GM10248 (cell line): Measurements from ENCODE around the gene CBFA2T3.
"Not testable (repeated sequence)": the region's sequence is repeated elsewhere in the genome, so short reads cannot be mapped to it uniquely, and the experiment has no call there.

Source experiments
- CTCF ChIA-PET: fragments of 300-600 bp; sonication (Branson Sonifier 250); formaldehyde crosslinking; extraction: SDS; loops from one replicate; lab custom pipeline; 2021; ENCODE audit warnings: antibody characterized with exemption; lab: Yijun Ruan, JAX
- POLR2A ChIA-PET: fragments of 350-650 bp; sonication (Branson Sonifier 250); formaldehyde crosslinking; extraction: SDS; loops from one replicate; lab custom pipeline; 2020; ENCODE audit warnings: antibody characterized with exemption; lab: Yijun Ruan, JAX
- DNase-seq: peaks from one replicate; pipeline ENCODE4 v3.0.0; 2012; ENCODE audit errors: extremely low spot score
- TF ChIP-seq, protein P1 (sequence below): IDR thresholded peaks from 2 replicates; pipeline ENCODE4 v1.5.1; 2012; ENCODE audit warnings: mild to moderate bottlenecking, low read depth; ENCODE audit errors: extremely low read depth, missing control alignments, control extremely low read depth

Gene CBFA2T3

DNA sequence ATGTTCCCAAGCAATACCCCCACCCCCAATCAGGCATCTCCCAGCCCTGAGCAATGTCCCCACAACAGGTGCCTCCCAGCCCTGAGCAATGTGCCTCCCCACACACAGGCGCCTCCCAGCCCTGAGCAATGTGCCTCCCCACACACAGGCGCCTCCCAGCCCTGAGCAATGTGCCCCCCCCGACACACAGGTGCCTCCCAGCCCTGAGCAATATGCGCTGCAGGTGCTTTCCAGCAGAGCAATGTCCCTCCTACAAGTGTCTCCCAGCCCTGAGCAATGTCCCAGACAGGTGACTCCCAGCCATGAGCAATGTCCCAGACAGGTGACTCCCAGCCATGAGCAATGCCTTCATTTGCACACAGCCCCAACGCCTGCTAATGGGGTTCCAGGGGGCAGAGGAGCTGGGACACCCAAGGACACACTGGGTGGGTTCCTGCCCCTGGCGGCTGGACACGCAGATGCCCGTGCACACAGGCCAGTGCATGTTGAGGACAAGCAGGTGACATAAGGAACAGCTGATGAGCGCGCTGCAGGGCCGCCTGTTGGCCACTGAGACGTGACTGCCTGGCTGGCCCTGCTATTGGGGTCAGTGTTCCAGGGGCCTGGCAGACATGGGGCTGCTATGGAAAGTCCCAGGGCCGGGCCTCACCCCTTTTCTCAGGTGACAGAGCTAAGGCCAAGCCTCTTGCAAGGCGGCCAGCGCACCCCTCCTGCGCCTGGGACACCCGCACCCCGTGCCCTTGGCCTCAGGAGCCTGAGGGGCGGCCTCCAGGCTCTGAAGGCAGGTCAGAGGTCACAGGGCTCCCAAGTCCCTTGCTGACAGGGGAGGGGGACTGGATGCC lies 83.7 kb downstream of the CBFA2T3 start:
- TF ChIP-seq, protein P1, sequence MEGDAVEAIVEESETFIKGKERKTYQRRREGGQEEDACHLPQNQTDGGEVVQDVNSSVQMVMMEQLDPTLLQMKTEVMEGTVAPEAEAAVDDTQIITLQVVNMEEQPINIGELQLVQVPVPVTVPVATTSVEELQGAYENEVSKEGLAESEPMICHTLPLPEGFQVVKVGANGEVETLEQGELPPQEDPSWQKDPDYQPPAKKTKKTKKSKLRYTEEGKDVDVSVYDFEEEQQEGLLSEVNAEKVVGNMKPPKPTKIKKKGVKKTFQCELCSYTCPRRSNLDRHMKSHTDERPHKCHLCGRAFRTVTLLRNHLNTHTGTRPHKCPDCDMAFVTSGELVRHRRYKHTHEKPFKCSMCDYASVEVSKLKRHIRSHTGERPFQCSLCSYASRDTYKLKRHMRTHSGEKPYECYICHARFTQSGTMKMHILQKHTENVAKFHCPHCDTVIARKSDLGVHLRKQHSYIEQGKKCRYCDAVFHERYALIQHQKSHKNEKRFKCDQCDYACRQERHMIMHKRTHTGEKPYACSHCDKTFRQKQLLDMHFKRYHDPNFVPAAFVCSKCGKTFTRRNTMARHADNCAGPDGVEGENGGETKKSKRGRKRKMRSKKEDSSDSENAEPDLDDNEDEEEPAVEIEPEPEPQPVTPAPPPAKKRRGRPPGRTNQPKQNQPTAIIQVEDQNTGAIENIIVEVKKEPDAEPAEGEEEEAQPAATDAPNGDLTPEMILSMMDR: no peak
- ChIA-PET CTCF (no interaction called here), POLR2A (no interaction called here)
- DNase-seq: no peak

DNA sequence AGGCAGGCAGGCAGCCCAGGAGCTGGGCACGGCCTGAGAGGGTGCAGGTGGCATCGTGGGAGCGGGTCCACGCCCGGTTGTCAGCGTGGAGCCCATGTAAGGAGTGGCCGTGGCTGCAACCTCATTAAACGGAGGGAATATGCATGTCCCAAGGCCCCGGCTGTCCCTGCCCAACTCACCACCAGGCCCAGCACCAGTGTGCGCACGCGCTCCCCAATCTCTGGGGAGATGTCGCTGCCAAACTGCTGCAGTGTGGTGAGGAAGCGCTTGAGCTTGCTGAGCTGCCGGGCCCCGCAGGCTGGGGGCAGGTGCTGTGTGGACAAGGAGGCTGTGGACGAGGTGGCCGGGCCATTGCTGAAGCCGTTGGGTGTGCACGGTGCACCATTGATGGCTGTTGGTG lies 84.9 kb downstream of the CBFA2T3 start:
- no peak for DNase-seq
- TF ChIP-seq, protein P1: no peak
- ChIA-PET POLR2A (no interaction called here), CTCF (no interaction called here)

DNA sequence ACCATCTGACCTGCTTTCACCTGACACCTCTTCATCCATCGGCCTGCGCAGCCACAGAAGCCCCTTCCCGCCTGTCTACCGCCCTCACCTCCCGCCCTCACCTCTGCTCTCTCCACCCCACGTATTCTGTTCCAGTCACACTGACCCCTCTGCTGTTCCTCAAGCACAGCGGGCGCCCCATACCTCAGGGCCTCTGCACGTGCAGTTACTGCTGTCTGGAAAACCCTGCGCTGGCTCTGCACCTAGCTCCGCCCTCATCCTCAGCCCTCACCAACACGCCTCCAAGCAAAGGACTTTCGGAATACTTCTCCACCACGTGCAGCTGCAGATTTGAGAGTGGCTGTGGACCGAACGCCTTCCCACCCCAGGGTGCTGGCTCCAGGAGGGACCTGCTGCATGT lies 85.9 kb downstream of the CBFA2T3 start:
- POLR2A ChIA-PET: no interaction called here
- CTCF ChIA-PET: interaction anchor here (1.1 kb wide), 1 partner anchor 33 kb away, joined by 3 read pairs; no protein-coding TSS in a partner anchor
- DNase-seq: no peak
- TF ChIP-seq, protein P1: no peak

DNA sequence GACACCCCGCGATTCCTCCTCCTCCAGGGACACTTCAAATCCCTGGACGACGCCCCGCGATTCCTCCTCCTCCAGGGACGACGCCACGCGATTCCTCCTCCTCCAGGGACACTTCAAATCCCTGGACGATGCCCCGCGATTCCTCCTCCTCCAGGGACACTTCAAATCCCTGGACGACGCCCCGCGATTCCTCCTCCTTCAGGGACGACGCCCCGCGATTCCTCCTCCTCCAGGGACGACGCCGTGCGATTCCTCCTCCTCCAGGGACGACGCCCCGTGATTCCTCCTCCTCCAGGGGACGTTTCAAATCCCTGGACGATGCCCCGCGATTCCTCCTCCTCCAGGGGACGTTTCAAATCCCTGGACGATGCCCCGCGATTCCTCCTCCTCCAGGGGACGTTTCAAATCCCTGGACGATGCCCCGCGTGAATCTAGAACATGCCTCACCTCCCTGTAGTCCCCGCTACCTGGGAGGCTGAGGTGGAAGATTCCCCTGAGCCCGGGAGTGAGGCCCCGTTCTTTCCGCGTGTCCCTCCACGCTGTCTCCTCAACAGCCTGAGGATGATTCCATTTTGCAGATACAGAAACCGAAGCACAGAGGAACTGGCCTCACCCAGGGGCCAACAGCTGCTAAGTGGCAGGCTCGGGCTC lies 87.2 kb downstream of the CBFA2T3 start:
- POLR2A ChIA-PET, CTCF ChIA-PET, DNase-seq: not testable (repeated sequence)

DNA sequence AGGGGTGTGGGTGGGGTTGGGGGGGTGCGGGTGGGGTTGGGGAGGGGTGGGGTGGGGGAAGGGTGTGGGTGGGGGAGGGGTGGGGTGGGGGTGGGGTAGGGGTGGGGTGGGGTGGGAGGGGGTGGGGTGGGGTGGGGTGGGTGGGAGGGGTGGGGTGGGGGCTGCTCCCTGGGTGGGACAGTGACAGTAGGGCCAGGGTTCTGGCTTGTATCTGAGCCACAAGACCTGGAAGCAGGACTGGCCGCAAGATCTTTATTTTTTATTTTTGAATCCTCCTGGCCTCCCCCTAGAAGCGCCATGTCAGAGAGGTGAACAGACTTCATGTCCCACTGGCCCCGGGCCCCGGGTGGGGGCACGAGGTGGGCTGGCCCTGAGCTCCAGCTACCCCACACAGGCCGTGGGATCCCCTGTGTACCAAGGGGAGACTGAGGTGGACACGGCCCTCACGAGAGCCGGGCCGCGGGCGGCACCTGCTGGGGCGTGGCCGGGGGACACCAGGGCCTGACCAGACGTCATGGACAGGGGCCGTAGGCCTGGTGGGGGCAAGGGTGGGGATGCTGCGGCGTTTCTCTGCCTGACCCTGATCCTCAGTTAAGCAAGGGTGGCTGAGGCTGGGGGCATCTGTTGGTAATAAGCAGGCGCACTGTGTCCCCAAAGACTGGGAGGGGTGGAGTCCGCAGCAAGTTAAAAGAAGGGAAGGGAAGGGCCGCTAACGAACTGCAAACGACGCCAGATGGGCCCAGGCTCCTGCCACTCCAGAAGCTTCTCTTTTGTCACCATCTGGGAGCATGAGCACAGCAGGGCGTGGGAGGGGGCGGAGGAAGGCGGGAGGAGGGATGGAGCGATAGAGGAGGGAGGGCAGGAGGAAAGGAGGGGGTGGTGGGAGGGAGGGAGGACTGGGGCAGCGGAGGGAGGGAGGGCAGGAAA lies 88.3 kb downstream of the CBFA2T3 start:
- TF ChIP-seq, protein P1: no peak
- ChIA-PET CTCF (no interaction called here), POLR2A (no interaction called here)
- DNase-seq: no peak

DNA sequence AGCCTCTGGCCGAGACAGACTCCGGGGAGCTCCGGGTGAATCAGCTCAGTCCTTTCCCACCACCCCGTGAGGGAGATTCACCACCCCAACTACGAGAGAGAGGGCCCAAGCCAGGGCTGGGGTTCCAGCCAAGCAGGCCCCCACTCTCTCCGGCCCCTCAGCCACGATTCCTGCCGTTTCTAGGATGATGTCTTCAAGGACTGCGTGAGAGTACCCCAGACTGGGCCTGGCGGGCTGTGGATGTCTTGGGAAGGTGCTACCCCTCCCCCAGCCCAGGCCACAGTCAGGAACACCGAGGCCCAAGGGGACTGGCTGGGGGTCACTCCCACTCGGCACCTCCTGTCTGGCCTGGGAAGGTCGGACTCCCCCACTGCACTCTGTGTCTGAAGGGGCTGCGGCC lies 89.0 kb downstream of the CBFA2T3 start:
- ChIA-PET POLR2A (no interaction called here), CTCF (no interaction called here)
- TF ChIP-seq, protein P1: no peak
- DNase-seq: no peak
